ENCODE measurements around the gene SAMD4A. TPM values are rescaled to one million over a fixed set of nuclear protein-coding genes. Genes with fewer than 3 reads are reported as not detected.
A peak's percentile ranks its signal among the peaks of the same experiment; 100 is the strongest.

The SAMD4A gene
- total and polyA plus RNA-seq, 12 donors: 14.0 to 284 (median 191) TPM

DNA sequence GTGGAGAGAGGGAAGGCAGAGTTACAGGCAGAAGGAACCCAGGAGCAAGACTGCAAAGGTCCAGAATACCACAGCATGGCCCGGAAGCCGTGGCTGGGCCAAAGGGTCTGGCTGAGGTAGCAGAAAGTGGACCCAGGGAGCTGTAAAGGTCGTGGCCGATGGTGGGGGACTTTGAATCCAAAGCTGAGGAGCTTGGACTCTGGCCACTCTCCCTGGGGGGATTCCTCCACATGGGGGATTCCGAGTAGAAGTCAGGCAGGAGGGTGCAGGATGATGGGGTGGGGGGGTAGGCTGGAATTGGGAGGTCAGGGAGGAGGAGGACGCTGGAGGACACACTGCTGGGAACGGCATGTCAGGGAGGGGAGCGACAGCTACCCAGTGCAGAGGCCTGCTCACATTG is 210.5 kb downstream of the SAMD4A start:
- H3K36me3 ChIP-seq: peaks cover 0 to 76% (median 18%) of the 10 kb centered on the region in 9 donors
- H3K27ac ChIP-seq: peak overlapping the region in 9 of 10 donors; percentile 17 to 96 (median 91)
- WGBS, 2 donors: 64 to 67% methylated on average over 8 of the region's 8 CpGs
- H3K4me1 ChIP-seq: peaks cover 10 to 69% (median 52%) of the 10 kb centered on the region in 9 donors
- H3K27me3 ChIP-seq: no peaks in the 10 kb centered on the region
- TF ChIP-seq, protein P1, sequence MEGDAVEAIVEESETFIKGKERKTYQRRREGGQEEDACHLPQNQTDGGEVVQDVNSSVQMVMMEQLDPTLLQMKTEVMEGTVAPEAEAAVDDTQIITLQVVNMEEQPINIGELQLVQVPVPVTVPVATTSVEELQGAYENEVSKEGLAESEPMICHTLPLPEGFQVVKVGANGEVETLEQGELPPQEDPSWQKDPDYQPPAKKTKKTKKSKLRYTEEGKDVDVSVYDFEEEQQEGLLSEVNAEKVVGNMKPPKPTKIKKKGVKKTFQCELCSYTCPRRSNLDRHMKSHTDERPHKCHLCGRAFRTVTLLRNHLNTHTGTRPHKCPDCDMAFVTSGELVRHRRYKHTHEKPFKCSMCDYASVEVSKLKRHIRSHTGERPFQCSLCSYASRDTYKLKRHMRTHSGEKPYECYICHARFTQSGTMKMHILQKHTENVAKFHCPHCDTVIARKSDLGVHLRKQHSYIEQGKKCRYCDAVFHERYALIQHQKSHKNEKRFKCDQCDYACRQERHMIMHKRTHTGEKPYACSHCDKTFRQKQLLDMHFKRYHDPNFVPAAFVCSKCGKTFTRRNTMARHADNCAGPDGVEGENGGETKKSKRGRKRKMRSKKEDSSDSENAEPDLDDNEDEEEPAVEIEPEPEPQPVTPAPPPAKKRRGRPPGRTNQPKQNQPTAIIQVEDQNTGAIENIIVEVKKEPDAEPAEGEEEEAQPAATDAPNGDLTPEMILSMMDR (IDR thresholded peaks at IDR 0.05): no peak
- no peak overlapping the region for H3K4me3 ChIP-seq
- DNase-seq (no peak), ATAC-seq (no peak)
- intact Hi-C loops (cut with DNase I): loop anchor here in 1 of 10 donors (10.0 kb wide), 1 partner anchor 83 kb away; no protein-coding TSS in a partner anchor
- H3K9me3 ChIP-seq: no peaks in the 10 kb centered on the region

DNA sequence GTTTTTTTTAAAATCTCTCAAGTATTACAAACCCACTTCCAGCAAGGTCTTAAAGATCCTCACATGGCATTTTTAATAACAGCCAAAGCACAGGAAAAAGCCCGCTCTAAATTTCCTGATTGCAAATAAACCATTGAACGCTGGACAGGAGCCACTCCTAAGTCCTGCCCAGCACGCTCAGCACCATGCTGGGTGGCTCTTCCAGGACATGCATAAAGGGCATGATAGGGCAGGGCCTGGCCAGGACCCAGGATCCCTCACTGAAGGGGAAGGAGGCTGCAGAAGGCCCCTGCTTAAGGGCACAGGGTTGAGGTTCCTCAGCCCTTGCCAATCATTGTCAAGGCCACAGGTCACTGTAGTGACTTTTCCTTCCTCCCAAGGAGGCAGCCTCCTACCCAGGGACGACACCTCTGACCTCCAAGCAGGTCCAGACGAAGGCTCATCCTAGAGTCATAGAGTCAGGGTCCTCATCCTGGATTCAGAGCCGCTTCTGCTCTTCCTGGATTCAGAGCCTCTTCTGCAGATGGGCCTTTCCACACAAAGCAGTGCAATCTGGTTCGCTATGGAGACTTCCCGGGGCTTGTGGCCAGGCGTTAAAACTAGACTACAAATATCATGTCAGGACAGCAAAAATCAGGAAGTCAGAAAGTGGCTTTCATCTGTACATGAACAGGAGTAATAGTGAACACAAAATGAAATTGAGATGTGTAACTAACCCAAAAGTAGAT is 211.9 kb downstream of the SAMD4A start:
- peaks cover 7 to 64% (median 50%) of the 10 kb centered on the region in 9 donors for H3K4me1 ChIP-seq
- TF ChIP-seq, protein P1 (IDR thresholded peaks at IDR 0.05): no peak
- ATAC-seq (peak in 5 of 8 donors; percentile 35 to 59 (median 51)), DNase-seq (peak in 1 of 2 donors; percentile 59)
- no peaks in the 10 kb centered on the region for H3K27me3 ChIP-seq
- H3K36me3 ChIP-seq: peaks cover 0 to 89% (median 21%) of the 10 kb centered on the region in 9 donors
- intact Hi-C loops (cut with DNase I): loop anchor here in 1 of 10 donors (10.0 kb wide), 1 partner anchor 84 kb away; no protein-coding TSS in a partner anchor
- H3K4me3 ChIP-seq: no peak overlapping the region
- peak overlapping the region; percentile 24 to 96 (median 88) for H3K27ac ChIP-seq
- 63 to 72% methylated on average over 9 of the region's 9 CpGs for WGBS, 2 donors
- no peaks in the 10 kb centered on the region for H3K9me3 ChIP-seq

DNA sequence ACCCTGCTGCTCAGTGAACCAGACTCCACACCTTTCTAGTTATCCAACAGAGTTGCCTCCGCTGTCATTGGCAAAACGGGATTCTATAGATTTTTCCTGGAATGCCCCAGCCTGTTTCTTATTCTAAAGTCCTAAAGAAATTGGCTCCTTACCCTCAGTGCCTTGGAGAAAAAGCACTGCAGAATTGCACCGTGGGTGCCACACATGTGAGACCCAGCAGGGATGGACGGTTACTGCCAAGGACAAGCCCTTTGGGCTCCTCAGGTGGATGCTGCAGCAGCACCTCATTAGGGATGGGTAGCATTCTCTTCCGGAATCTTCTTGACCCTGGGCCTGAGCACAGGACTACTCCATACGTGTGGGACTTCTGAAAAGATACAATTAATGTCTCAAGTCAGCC is 214.2 kb downstream of the SAMD4A start:
- intact Hi-C loops (cut with DNase I): no loop called here
- Histone ChIP-seq H3K36me3 (peaks cover 0 to 94% (median 21%) of the 10 kb centered on the region in 9 donors), H3K27ac (peak overlapping the region in 2 of 10 donors; percentile 5 to 92), H3K4me1 (peaks cover 5 to 64% (median 42%) of the 10 kb centered on the region in 9 donors), H3K4me3 (no peak overlapping the region), H3K27me3 (no peaks in the 10 kb centered on the region), H3K9me3 (no peaks in the 10 kb centered on the region)
- 79 to 83% methylated on average over 6 of the region's 6 CpGs for WGBS, 2 donors
- DNase-seq (no peak), ATAC-seq (no peak)
- TF ChIP-seq, protein P1 (IDR thresholded peaks at IDR 0.05): no peak

DNA sequence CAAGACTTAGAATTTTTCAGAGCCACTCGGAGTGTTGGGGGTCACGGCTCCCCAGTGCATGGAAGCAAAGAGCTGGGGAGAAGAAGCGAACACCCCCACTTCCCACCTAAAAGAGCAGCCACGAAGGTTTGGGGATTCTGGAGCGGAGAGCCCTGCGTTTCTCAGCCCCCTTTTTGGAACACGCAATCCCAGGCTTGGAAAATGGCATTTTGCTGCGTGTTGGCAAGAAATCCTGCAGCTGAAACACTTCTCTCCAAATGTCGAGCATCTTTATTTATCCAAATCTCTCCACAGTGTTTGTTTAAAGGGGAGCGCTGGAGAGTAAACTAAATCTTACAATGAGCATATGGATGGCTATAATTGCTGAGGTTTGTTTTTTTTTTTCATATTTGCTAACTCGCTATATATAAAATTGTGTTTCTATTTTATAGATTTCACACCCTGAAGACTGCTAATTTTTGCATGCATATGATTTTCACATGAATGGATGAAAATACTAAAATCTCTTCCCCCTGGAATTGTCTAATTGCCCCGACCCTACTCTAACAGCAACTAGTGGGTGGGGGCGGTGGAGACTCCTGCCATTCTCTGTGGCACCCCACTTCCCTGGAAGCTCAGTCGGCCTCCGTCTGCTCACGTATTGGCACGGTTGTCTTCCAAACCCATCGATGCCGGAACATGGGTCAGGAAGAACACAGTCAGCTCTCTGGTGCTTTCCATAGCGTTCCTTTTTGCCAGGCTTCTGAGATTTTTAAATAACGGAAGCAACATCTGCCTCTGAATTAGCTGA is 215.2 kb downstream of the SAMD4A start:
- TF ChIP-seq, protein P1 (IDR thresholded peaks at IDR 0.05): no peak
- intact Hi-C loops (cut with DNase I): no loop called here
- Histone ChIP-seq H3K4me1 (peaks cover 0 to 64% (median 44%) of the 10 kb centered on the region in 9 donors), H3K9me3 (no peaks in the 10 kb centered on the region), H3K4me3 (no peak overlapping the region), H3K27me3 (no peaks in the 10 kb centered on the region), H3K36me3 (peaks cover 0 to 94% (median 23%) of the 10 kb centered on the region in 9 donors), H3K27ac (peak overlapping the region in 7 of 10 donors; percentile 78 to 98 (median 92))
- 82 to 90% methylated on average over 21 of the region's 21 CpGs for WGBS, 2 donors
- ATAC-seq (no peak), DNase-seq (no peak)

Measured in heart right ventricle (tissue), 16 donors.